HG03521 (cell line): ENCODE data around the gene TBL1X.

Experiments used
- ATAC-seq: cut with Tn5 transposase; IDR thresholded peaks from one replicate; pipeline ENCODE4 v1.9.1; 2021; ENCODE audit warnings: mild to moderate bottlenecking, moderate library complexity; ENCODE audit not compliant: unreplicated experiment

Gene TBL1X

GRCh38 chrX:9659571-9660195 is 194.8 kb downstream of the TBL1X start:
- ATAC-seq, result no peak

GRCh38 chrX:9662148-9662547 is 197.3 kb downstream of the TBL1X start:
- no peak for ATAC-seq

GRCh38 chrX:9663216-9663615 is 198.4 kb downstream of the TBL1X start:
- ATAC-seq, result no peak

GRCh38 chrX:9664224-9664623 is 199.4 kb downstream of the TBL1X start:
- ATAC-seq, result no peak

- no peak for ATAC-seq
Measured at GRCh38 chrX:9665113-9665512, 200.3 kb downstream of the TBL1X start.

GRCh38 chrX:9668537-9668936 is 203.7 kb downstream of the TBL1X start:
- no peak for ATAC-seq

- no peak for ATAC-seq
Measured at GRCh38 chrX:9670136-9670814, 205.4 kb downstream of the TBL1X start.

- peak; percentile 48 for ATAC-seq
Measured at GRCh38 chrX:9671998-9672397, 207.1 kb downstream of the TBL1X start.

- ATAC-seq, result no peak
Measured at GRCh38 chrX:9676306-9676705, 211.4 kb downstream of the TBL1X start.

- ATAC-seq, result no peak
Measured at GRCh38 chrX:9676738-9677097, 211.9 kb downstream of the TBL1X start.

GRCh38 chrX:9677098-9677739 is 212.4 kb downstream of the TBL1X start:
- ATAC-seq, result peak; percentile 97

GRCh38 chrX:9678215-9678965 is 213.5 kb downstream of the TBL1X start:
- ATAC-seq, result no peak

- ATAC-seq, result no peak
Measured at GRCh38 chrX:9681011-9681410, 216.2 kb downstream of the TBL1X start.

GRCh38 chrX:9681422-9681821 is 216.6 kb downstream of the TBL1X start:
- ATAC-seq, result no peak

- ATAC-seq, result no peak
Measured at GRCh38 chrX:9682456-9682855, 217.6 kb downstream of the TBL1X start.

- ATAC-seq, result no peak
Measured at GRCh38 chrX:9682861-9683260, 218.0 kb downstream of the TBL1X start.

GRCh38 chrX:9683350-9683749 is 218.5 kb downstream of the TBL1X start:
- no peak for ATAC-seq

GRCh38 chrX:9687899-9688298 is 223.0 kb downstream of the TBL1X start:
- ATAC-seq, result no peak

GRCh38 chrX:9688833-9689232 is 224.0 kb downstream of the TBL1X start:
- no peak for ATAC-seq

- ATAC-seq, result no peak
Measured at GRCh38 chrX:9690046-9690445, 225.2 kb downstream of the TBL1X start.

- ATAC-seq, result no peak
Measured at GRCh38 chrX:9693307-9694001, 228.6 kb downstream of the TBL1X start.
